Measurements from ENCODE around the gene TRPC4.

The TRPC4 gene

GRCh38 chr13:37709318-37709717 is 160.3 kb downstream of the TRPC4 start:
- no peak for DNase-seq

GRCh38 chr13:37707739-37708500 is 161.7 kb downstream of the TRPC4 start:
- DNase-seq: no peak

GRCh38 chr13:37706041-37706440 is 163.5 kb downstream of the TRPC4 start:
- no peak for DNase-seq

- no peak for DNase-seq
These were observed 167.6 kb downstream of the TRPC4 start for GRCh38 chr13:37701972-37702371.

GRCh38 chr13:37701306-37701705 is 168.3 kb downstream of the TRPC4 start:
- DNase-seq: no peak

- DNase-seq: no peak
These were observed 168.7 kb downstream of the TRPC4 start for GRCh38 chr13:37700887-37701286.

- DNase-seq: no peak
These were observed 174.4 kb downstream of the TRPC4 start for GRCh38 chr13:37695200-37695599.

GRCh38 chr13:37690361-37690760 is 179.2 kb downstream of the TRPC4 start:
- DNase-seq: no peak

GRCh38 chr13:37686501-37686900 is 183.1 kb downstream of the TRPC4 start:
- DNase-seq: no peak

- DNase-seq: no peak
These were observed 184.4 kb downstream of the TRPC4 start for GRCh38 chr13:37685206-37685605.

- DNase-seq: no peak
These were observed 187.1 kb downstream of the TRPC4 start for GRCh38 chr13:37682496-37682895.

- DNase-seq: no peak
These were observed 188.1 kb downstream of the TRPC4 start for GRCh38 chr13:37681281-37682032.

- DNase-seq: no peak
These were observed 189.4 kb downstream of the TRPC4 start for GRCh38 chr13:37680137-37680536.

- DNase-seq: no peak
These were observed 190.5 kb downstream of the TRPC4 start for GRCh38 chr13:37679043-37679442.

- DNase-seq: no peak
These were observed 199.7 kb downstream of the TRPC4 start for GRCh38 chr13:37669845-37670244.

GRCh38 chr13:37667702-37668101 is 201.9 kb downstream of the TRPC4 start:
- DNase-seq: no peak

GRCh38 chr13:37666036-37666435 is 203.5 kb downstream of the TRPC4 start:
- no peak for DNase-seq

GRCh38 chr13:37665420-37665819 is 204.2 kb downstream of the TRPC4 start:
- DNase-seq: no peak

- no peak for DNase-seq
These were observed 205.8 kb downstream of the TRPC4 start for GRCh38 chr13:37663724-37664123.

- no peak for DNase-seq
These were observed 206.9 kb downstream of the TRPC4 start for GRCh38 chr13:37662624-37663023.

- no peak for DNase-seq
These were observed 211.6 kb downstream of the TRPC4 start for GRCh38 chr13:37657956-37658355.

- DNase-seq: no peak
These were observed 212.4 kb downstream of the TRPC4 start for GRCh38 chr13:37657134-37657533.

GRCh38 chr13:37656247-37656940 is 213.2 kb downstream of the TRPC4 start:
- DNase-seq: no peak

GRCh38 chr13:37652596-37652995 is 217.0 kb downstream of the TRPC4 start:
- DNase-seq: no peak
